Kidney capillary endothelial cell (primary cell): ENCODE data around the gene CDH23.

Experiments
- DNase-seq: peaks from one replicate; pipeline ENCODE4 v3.0.0-alpha.2; 2018; ENCODE audit warnings: low spot score

CDH23 gene

GRCh38 chr10:71622154-71622526 is 225.4 kb downstream of the CDH23 start:
- DNase-seq: peak; percentile 44

- no peak for DNase-seq
These were observed 225.9 kb downstream of the CDH23 start for GRCh38 chr10:71622616-71623015.

GRCh38 chr10:71623098-71623985 is 226.6 kb downstream of the CDH23 start:
- peak; percentile 61 for DNase-seq

GRCh38 chr10:71623986-71624291 is 227.2 kb downstream of the CDH23 start:
- DNase-seq: no peak

GRCh38 chr10:71625445-71626175 is 228.9 kb downstream of the CDH23 start:
- DNase-seq: no peak

GRCh38 chr10:71627230-71627939 is 230.7 kb downstream of the CDH23 start:
- no peak for DNase-seq

- DNase-seq: no peak
These were observed 231.2 kb downstream of the CDH23 start for GRCh38 chr10:71627956-71628355.

- DNase-seq: no peak
These were observed 232.4 kb downstream of the CDH23 start for GRCh38 chr10:71629131-71629530.

- DNase-seq: no peak
These were observed 233.4 kb downstream of the CDH23 start for GRCh38 chr10:71630168-71630567.

- DNase-seq: no peak
These were observed 234.5 kb downstream of the CDH23 start for GRCh38 chr10:71631007-71631861.

GRCh38 chr10:71632200-71632820 is 235.6 kb downstream of the CDH23 start:
- DNase-seq: no peak

GRCh38 chr10:71632896-71633600 is 236.3 kb downstream of the CDH23 start:
- no peak for DNase-seq

GRCh38 chr10:71633920-71634319 is 237.2 kb downstream of the CDH23 start:
- no peak for DNase-seq

GRCh38 chr10:71634531-71635164 is 237.9 kb downstream of the CDH23 start:
- no peak for DNase-seq

GRCh38 chr10:71635251-71635866 is 238.6 kb downstream of the CDH23 start:
- DNase-seq: no peak

- DNase-seq: no peak
These were observed 239.1 kb downstream of the CDH23 start for GRCh38 chr10:71635867-71636266.

GRCh38 chr10:71636588-71636987 is 239.9 kb downstream of the CDH23 start:
- no peak for DNase-seq

- DNase-seq: no peak
These were observed 240.6 kb downstream of the CDH23 start for GRCh38 chr10:71637305-71637704.

GRCh38 chr10:71638064-71638821 is 241.5 kb downstream of the CDH23 start:
- no peak for DNase-seq
